GM13977 (cell line): ENCODE measurements around the gene ALDH16A1.
"Not testable (repeated sequence)": the region's sequence is repeated elsewhere in the genome, so short reads cannot be mapped to it uniquely, and the experiment has no call there.

Experiments used
- DNase-seq: peaks from one replicate; pipeline ENCODE4 v3.0.0; 2012; ENCODE audit warnings: low spot score
- in situ Hi-C: fragments of 300-500 bp; cut with MboI; formaldehyde crosslinking; loops from one replicate; pipeline ENCODE4 v1.12.0; 2022; ENCODE audit warnings: low sequenced_read_pairs, low pct_unique_long_range_greater_than_20kb, mixed read lengths, inconsistent platforms; ENCODE audit not compliant: unreplicated experiment
- TF ChIP-seq, protein P1 (sequence below): IDR thresholded peaks from 2 replicates; pipeline ENCODE4 v1.5.1; 2012; ENCODE audit warnings: mild to moderate bottlenecking, control low read depth; ENCODE audit not compliant: insufficient read depth; ENCODE audit errors: extremely low read depth, missing control alignments

ALDH16A1 gene

DNA sequence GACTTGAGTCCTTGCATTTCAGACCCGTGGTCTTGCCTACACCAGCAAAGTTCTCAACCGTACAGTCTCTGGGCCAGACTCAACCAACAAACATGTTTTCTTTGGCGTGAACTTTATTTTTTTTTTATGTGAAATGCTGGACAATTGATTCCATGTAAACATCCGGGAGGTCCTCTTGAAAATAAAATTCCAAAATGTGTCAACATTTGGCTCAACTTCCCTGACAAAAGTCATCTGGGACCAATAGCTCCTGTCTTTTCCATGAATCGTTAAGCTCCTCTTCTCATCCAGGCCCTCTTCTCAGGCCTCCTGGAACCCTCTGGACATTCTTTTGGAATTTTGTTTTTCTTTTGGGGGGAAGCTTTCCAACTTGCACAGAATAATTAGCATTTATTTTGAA is 2.7 kb downstream of the ALDH16A1 start:
- no peak for DNase-seq
- TF ChIP-seq, protein P1, sequence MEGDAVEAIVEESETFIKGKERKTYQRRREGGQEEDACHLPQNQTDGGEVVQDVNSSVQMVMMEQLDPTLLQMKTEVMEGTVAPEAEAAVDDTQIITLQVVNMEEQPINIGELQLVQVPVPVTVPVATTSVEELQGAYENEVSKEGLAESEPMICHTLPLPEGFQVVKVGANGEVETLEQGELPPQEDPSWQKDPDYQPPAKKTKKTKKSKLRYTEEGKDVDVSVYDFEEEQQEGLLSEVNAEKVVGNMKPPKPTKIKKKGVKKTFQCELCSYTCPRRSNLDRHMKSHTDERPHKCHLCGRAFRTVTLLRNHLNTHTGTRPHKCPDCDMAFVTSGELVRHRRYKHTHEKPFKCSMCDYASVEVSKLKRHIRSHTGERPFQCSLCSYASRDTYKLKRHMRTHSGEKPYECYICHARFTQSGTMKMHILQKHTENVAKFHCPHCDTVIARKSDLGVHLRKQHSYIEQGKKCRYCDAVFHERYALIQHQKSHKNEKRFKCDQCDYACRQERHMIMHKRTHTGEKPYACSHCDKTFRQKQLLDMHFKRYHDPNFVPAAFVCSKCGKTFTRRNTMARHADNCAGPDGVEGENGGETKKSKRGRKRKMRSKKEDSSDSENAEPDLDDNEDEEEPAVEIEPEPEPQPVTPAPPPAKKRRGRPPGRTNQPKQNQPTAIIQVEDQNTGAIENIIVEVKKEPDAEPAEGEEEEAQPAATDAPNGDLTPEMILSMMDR: no peak
- in situ Hi-C loops: no loop called here

DNA sequence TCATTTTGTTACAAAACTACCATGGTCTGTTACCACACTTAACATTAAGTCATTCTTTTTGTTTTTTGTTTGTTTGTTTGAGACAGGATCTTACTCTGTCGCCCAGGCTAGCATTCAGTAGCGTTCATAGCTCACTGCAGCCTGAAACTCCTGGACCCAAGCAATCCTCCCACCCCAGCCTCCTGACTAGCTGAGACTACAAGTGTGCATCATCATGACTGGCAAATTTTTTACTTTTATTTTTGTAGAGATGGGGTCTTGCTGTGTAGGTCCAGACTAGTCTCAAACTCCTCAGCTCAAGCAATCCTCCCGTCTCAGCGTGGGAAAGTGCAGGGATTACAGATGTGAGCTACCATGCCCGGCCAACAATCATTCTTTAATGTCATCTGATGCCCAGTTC is 3.3 kb downstream of the ALDH16A1 start:
- TF ChIP-seq, protein P1: no peak
- in situ Hi-C loops: no loop called here
- no peak for DNase-seq

DNA sequence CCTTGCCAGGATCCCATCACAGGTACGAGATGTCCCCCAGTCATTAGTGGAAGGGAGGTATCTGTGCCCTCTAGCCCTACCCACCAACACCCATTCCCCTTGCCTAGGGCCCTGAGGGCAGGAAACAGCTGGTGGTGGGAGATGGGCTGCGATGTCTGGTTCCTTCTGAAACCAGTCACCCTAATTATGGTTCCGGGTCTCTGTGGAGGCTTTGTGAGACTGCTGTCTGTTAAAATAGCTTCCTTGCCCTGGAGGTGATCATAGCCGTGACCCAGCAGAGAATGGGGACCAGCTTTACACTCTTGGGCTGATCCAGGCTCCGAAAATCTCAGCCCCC is 5.5 kb downstream of the ALDH16A1 start:
- TF ChIP-seq, protein P1: no peak
- DNase-seq: peak; percentile 13
- in situ Hi-C loops: no loop called here

DNA sequence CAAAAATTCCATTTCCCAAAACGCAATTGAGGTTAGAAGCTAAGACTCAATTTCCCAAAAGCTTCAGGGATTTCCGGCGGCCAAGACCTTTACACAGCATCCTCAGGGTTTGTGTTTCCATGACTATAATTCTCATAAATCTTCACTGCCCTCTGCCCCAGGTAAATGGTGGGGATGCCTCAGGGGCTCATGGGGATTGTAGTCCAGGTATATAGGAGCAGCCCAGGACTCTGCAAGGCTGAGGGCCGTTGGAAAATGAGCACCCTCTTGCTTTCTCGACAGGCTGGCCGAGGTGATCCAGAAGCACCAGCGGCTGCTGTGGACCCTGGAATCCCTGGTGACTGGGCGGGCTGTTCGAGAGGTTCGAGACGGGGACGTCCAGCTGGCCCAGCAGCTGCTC is 6.4 kb downstream of the ALDH16A1 start:
- in situ Hi-C loops: no loop called here
- DNase-seq: no peak
- TF ChIP-seq, protein P1: no peak

DNA sequence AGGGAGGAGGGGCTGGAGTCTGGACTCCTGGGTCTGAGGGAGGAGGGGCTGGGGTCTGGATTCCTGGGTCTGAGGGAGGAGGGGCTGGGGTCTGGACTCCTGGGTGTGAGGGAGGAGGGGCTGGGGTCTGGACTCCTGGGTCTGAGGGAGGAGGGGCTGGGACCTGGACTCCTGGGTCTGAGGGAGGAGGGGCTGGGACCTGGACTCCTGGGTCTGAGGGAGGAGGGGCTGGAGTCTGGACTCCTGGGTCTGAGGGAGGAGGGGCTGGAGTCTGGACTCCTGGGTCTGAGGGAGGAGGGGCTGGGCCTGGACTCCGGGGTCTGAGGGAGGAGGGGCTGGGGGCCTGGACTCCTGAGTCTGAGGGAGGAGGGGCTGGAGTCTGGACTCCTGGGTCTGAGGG is 8.1 kb downstream of the ALDH16A1 start:
- DNase-seq, in situ Hi-C loops: not testable (repeated sequence)

DNA sequence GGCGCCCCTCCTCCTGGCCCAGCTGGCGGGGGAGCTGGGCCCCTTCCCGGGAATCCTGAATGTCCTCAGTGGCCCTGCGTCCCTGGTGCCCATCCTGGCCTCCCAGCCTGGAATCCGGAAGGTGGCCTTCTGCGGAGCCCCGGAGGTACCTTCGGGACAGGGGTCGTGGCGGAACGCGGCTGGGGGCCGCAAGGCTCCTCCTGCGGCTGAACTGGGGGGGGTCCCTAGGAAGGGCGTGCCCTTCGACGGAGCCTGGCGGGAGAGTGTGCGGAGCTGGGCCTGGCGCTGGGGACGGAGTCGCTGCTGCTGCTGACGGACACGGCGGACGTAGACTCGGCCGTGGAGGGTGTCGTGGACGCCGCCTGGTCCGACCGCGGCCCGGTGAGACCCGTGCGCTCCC is 8.6 kb downstream of the ALDH16A1 start:
- in situ Hi-C loops: no loop called here
- TF ChIP-seq, protein P1: no peak
- no peak for DNase-seq

DNA sequence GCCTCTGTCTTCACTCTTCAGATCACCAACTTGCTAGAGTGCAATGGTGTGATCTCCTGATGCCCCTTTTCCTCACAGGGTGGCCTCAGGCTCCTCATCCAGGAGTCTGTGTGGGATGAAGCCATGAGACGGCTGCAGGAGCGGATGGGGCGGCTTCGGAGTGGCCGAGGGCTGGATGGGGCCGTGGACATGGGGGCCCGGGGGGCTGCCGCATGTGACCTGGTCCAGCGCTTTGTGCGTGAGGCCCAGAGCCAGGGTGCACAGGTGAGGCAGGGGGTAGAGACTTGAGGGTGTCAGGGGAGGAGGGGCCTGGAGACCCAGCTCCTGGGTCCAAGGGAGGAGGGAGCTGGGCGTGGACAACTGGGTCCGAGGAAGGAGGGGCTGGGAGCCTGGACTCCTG is 9.5 kb downstream of the ALDH16A1 start:
- in situ Hi-C loops: no loop called here
- peak; percentile 12 for DNase-seq
- TF ChIP-seq, protein P1: no peak
